Keratinocyte (primary cell): ENCODE results near the gene MTSS2.

Experiments
- EZH2 ChIP-seq: IDR thresholded peaks from one replicate; pipeline ENCODE4 v1.6.1; 2012; ENCODE audit warnings: inconsistent platforms, mild to moderate bottlenecking, low read length, moderate library complexity
- TF ChIP-seq, protein P1 (sequence below), 3 experiments: IDR thresholded peaks in 1 of 3; conservative IDR thresholded peaks in 1 of 3; optimal IDR thresholded peaks in 1 of 3; 2 replicates in 2 of 3; 3 replicates in 1 of 3; pipeline versions ENCODE3 to v1.5.1; 2011; ENCODE audit warnings: low read length in 3 of 3, mild to moderate bottlenecking in 3 of 3, moderate library complexity in 2 of 3, control low read depth in 1 of 3, inconsistent platforms in 1 of 3; ENCODE audit not compliant: insufficient read depth in 2 of 3; ENCODE audit errors: extremely low read depth in 1 of 3

DNA sequence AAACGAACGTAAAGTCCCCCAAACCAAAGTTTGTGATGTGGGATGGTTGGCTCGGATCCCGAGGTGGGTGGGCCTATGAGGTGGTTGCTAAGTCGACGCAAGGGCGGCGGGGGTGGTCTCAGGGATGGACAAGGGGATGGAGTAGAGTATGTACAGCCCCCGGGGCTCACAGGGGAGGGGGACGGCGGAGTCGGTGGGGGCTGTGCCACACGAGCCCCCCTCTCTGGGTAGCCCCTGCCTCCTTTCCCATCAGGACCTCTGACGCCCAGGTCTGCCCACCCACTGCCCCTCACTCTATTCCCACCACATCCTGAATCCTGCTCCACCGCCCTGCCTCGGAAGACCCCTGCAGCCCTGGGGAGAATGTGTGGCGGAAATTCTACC is 24.3 kb downstream of the MTSS2 start:
- TF ChIP-seq, protein P1, sequence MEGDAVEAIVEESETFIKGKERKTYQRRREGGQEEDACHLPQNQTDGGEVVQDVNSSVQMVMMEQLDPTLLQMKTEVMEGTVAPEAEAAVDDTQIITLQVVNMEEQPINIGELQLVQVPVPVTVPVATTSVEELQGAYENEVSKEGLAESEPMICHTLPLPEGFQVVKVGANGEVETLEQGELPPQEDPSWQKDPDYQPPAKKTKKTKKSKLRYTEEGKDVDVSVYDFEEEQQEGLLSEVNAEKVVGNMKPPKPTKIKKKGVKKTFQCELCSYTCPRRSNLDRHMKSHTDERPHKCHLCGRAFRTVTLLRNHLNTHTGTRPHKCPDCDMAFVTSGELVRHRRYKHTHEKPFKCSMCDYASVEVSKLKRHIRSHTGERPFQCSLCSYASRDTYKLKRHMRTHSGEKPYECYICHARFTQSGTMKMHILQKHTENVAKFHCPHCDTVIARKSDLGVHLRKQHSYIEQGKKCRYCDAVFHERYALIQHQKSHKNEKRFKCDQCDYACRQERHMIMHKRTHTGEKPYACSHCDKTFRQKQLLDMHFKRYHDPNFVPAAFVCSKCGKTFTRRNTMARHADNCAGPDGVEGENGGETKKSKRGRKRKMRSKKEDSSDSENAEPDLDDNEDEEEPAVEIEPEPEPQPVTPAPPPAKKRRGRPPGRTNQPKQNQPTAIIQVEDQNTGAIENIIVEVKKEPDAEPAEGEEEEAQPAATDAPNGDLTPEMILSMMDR (optimal IDR thresholded peaks at IDR 0.05 in 1 of 3, IDR thresholded peaks at IDR 0.05 in 1 of 3, conservative IDR thresholded peaks at IDR 0.05 in 1 of 3; ENCODE audit: extremely low read depth in 1 of 3, insufficient read depth in 2 of 3, low read length in 3 of 3) = no peak
- TF ChIP-seq EZH2 = no peak
